ENCODE data around the gene PC.

PC gene

GRCh38 chr11:66863428-66864125, 94.6 kb downstream of the PC start:
- CTCF ChIA-PET, result interaction anchor here (0.6 to 1.1 kb wide), 2 partner anchors 20 to 244 kb away, joined by 4 to 5 read pairs; no protein-coding TSS in a partner anchor
- no peak overlapping the region for H3K4me3 ChIP-seq (ENCODE audit: low read depth, low read length)
- no peak for TF ChIP-seq CTCF (IDR thresholded peaks at IDR 0.05; ENCODE audit: insufficient read depth, low read length, missing control alignments)
- POLR2A ChIA-PET, result no interaction called here
- DNase-seq (ENCODE audit: low read depth, low spot score), result no peak

- CTCF ChIA-PET, result interaction anchor here (1.1 kb wide), 1 partner anchor 25 kb away, joined by 3 read pairs; no protein-coding TSS in a partner anchor
- POLR2A ChIA-PET, result no interaction called here
- no peak for DNase-seq (ENCODE audit: low read depth, low spot score)
- no peak for TF ChIP-seq CTCF (IDR thresholded peaks at IDR 0.05; ENCODE audit: insufficient read depth, low read length, missing control alignments)
- H3K4me3 ChIP-seq (ENCODE audit: low read depth, low read length), result no peak overlapping the region
These were observed 95.6 kb downstream of the PC start for GRCh38 chr11:66862559-66863037.

- no peak for TF ChIP-seq CTCF (IDR thresholded peaks at IDR 0.05; ENCODE audit: insufficient read depth, low read length, missing control alignments)
- DNase-seq (ENCODE audit: low read depth, low spot score), result no peak
- ChIA-PET POLR2A (no interaction called here), CTCF (interaction anchor here (1.1 kb wide), 1 partner anchor 25 kb away, joined by 3 read pairs; no protein-coding TSS in a partner anchor)
- H3K4me3 ChIP-seq (ENCODE audit: low read depth, low read length), result no peak overlapping the region
These were observed 96.2 kb downstream of the PC start for GRCh38 chr11:66861774-66862558.

GRCh38 chr11:66861038-66861773, 97.0 kb downstream of the PC start:
- CTCF ChIA-PET, result no interaction called here
- no peak overlapping the region for H3K4me3 ChIP-seq (ENCODE audit: low read depth, low read length)
- POLR2A ChIA-PET, result no interaction called here

GRCh38 chr11:66860449-66860831, 97.7 kb downstream of the PC start:
- no peak for TF ChIP-seq CTCF (IDR thresholded peaks at IDR 0.05; ENCODE audit: insufficient read depth, low read length, missing control alignments)
- CTCF ChIA-PET, result no interaction called here
- no peak overlapping the region for H3K4me3 ChIP-seq (ENCODE audit: low read depth, low read length)
- DNase-seq (ENCODE audit: low read depth, low spot score), result no peak
- POLR2A ChIA-PET, result no interaction called here

More at GRCh38 chr11:66861038-66861773, 97.0 kb downstream of the PC start:
- no peak for TF ChIP-seq CTCF (IDR thresholded peaks at IDR 0.05; ENCODE audit: insufficient read depth, low read length, missing control alignments)
- no peak for DNase-seq (ENCODE audit: low read depth, low spot score)
